Stimulated activated CD8-positive, alpha-beta memory T cell treated with anti-CD3 and anti-CD28 coated beads, Interleukin-15, amount 100 ng/mL, for 4 hours (primary cell): ENCODE measurements around the gene ACE.
"Not testable (repeated sequence)": the region's sequence is repeated elsewhere in the genome, so short reads cannot be mapped to it uniquely, and the experiment has no call there.

Source experiments
- DNase-seq, 2 donors: peaks; one replicate each; pipeline ENCODE4 v3.0.0-alpha.2; 2020; ENCODE audit warnings: low read depth in 2 of 2

ACE gene

GRCh38 chr17:63444457-63444856 is 32.4 kb upstream of the ACE start:
- no peak for DNase-seq

- DNase-seq, result no peak
These were observed 31.8 kb upstream of the ACE start for GRCh38 chr17:63445065-63445464.

- peak; percentile 56 to 68 for DNase-seq
These were observed 31.3 kb upstream of the ACE start for GRCh38 chr17:63445571-63445953.

- DNase-seq, result peak in 1 of 2 donors; percentile 54
These were observed 30.7 kb upstream of the ACE start, which contains the start of gene CYB561 for GRCh38 chr17:63445954-63446752. Gene CYB561 (minus strand): TSS chr17:63446306. CDS start chr17:63437547, 8,759 bp downstream.

- peak in 1 of 2 donors; percentile 35 for DNase-seq
These were observed 29.9 kb upstream of the ACE start for GRCh38 chr17:63446753-63447470.

- DNase-seq, result no peak
These were observed 29.3 kb upstream of the ACE start for GRCh38 chr17:63447471-63448009.

- DNase-seq, result no peak
These were observed 28.2 kb upstream of the ACE start for GRCh38 chr17:63448655-63449054.

GRCh38 chr17:63450551-63450950 is 26.3 kb upstream of the ACE start:
- no peak for DNase-seq

- no peak for DNase-seq
These were observed 25.7 kb upstream of the ACE start for GRCh38 chr17:63451150-63451549.

GRCh38 chr17:63452046-63452961 is 24.6 kb upstream of the ACE start:
- no peak for DNase-seq

- DNase-seq, result no peak
These were observed 23.8 kb upstream of the ACE start for GRCh38 chr17:63452962-63453551.

- DNase-seq, result not testable (repeated sequence)
These were observed 22.5 kb upstream of the ACE start for GRCh38 chr17:63454357-63454756.

- DNase-seq, result no peak
These were observed 21.9 kb upstream of the ACE start for GRCh38 chr17:63454915-63455314.

GRCh38 chr17:63455417-63455816 is 21.4 kb upstream of the ACE start:
- no peak for DNase-seq

- no peak for DNase-seq
These were observed 18.4 kb upstream of the ACE start for GRCh38 chr17:63458478-63458877.

GRCh38 chr17:63460018-63460417 is 16.8 kb upstream of the ACE start:
- no peak for DNase-seq

GRCh38 chr17:63463771-63464170 is 13.1 kb upstream of the ACE start:
- no peak for DNase-seq

GRCh38 chr17:63464691-63465236 is 12.1 kb upstream of the ACE start:
- DNase-seq, result no peak

GRCh38 chr17:63468099-63468498 is 8.8 kb upstream of the ACE start:
- not testable (repeated sequence) for DNase-seq

GRCh38 chr17:63474174-63474573 is 2.7 kb upstream of the ACE start:
- no peak for DNase-seq
